Measurements from ENCODE around the gene EYS.
"Not testable (repeated sequence)": the region's sequence is repeated elsewhere in the genome, so short reads cannot be mapped to it uniquely, and the experiment has no call there.

Gene EYS

DNA sequence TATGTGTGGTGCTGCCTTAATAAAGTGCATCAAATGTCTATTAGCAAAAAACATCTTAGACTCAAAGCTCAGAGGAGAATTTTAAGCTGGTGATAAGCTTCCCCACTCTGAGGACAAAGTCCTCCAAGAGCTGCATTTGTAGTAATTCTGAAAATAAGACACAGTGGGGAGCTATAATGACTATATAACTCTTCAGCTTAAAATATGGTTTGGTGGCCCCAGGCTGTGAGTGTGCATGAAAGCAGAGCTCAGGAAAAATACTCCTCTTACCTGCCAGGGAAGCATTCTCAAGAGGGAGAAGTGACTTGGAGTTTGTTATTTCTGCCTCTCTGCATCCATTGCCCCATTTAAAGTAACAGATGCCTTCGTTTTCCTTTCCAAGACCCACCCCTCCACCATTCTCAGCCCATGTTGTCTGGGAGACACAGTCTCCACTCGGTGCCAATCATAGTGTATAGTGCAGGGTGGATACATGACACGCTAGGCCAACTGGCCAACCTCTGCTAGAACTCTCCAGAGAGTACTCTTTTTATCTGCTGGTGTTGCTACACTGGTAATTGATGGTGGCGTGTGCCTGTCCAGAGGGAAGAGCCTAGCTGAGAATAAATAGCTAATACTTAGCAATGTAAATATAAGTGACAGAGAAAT, 1842.2 kb downstream of the EYS start:
- DNase-seq (ENCODE audit: low read depth in 2 of 2, low spot score in 1 of 2), result no peak

DNA sequence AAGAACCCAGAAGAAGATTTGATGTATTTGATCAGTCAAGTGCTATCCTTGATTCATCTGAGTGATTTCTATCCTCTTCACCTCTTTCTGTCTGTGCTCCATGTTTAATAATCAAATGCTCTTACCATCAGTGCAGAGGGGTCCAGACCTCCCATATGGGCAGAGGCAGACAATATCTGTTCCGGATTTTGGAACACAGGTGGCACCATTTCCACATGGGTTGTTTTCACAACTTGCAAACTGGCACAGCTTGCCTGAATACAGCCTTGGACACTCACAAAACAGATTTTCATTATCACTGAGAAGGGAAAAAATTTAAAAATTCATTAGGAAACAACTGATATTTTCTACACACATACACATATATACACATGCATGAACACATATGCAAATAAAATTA, 1843.0 kb downstream of the EYS start:
- DNase-seq (ENCODE audit: low read depth in 2 of 2, low spot score in 1 of 2), result no peak

- no peak for DNase-seq (ENCODE audit: low read depth in 2 of 2, low spot score in 1 of 2)
These were observed 1844.4 kb downstream of the EYS start for GRCh38 chr6:63862486-63863198.

DNA sequence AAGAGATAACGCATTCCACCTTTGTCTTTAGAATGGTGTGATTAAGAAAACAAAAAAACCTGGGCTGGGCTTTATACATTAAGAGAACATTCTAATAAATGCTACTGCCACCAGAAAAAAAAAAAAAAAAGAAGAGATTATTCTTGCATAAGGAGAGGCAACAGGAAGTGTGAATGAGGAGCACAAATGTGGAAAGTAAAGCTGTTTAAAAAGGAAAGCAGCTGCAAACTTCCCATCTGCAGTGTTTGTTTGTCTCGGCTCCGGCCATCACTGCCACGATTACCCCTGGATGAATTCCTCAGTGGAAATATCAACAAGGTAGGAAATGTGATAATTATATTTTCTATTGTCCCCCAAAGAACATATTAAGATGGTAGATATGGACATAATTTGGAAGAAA, 1847.5 kb downstream of the EYS start:
- no peak for DNase-seq (ENCODE audit: low read depth in 2 of 2, low spot score in 1 of 2)

DNA sequence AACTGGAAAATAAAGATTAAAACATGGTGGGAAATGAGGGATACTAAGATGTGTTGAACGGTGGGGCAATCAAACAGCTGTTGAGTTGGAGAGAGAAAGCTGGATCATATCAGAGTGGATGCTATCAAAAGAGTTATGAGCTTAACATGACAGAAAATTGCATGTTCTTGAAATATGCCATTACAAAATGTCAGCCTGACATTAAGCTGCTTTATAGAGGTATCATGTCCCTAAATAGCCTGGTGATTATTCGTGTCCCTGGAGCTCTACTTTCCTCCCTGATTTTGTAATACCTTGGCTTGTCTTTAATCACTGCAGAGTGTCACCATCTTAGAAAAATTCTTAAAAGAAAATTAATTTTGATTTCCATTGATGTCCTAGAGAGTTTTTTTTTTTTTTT, 1848.3 kb downstream of the EYS start:
- DNase-seq (ENCODE audit: low read depth in 2 of 2, low spot score in 1 of 2), result no peak

GRCh38 chr6:63856271-63856670, 1850.8 kb downstream of the EYS start:
- DNase-seq (ENCODE audit: low read depth in 2 of 2, low spot score in 1 of 2), result no peak

- no peak for DNase-seq (ENCODE audit: low read depth in 2 of 2, low spot score in 1 of 2)
These were observed 1862.7 kb downstream of the EYS start for GRCh38 chr6:63844287-63844686.

- DNase-seq (ENCODE audit: low read depth in 2 of 2, low spot score in 1 of 2), result no peak
These were observed 1867.5 kb downstream of the EYS start for GRCh38 chr6:63839485-63839884.

GRCh38 chr6:63828678-63829077, 1878.3 kb downstream of the EYS start:
- DNase-seq (ENCODE audit: low read depth in 2 of 2, low spot score in 1 of 2), result not testable (repeated sequence)

DNA sequence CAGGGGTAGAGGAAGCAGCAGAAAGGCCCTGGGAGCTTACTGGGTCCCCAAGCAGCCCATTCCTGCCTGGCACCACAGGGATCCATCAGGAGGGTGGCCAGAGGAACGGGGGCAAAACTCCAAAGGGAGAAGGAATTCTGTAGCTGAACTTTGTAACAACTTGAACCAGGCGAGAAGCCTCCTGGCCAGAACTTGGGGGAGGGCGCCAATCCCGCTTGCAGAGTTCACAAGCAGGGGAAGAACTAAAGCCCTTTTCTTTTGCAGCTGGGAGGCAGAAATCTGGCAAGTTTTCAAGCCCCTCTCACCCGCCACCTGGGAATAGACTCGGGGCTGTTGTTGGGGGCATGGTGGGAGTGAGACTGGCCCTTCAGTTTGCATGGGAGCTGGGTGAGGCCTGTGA, 1882.3 kb downstream of the EYS start:
- no peak for DNase-seq (ENCODE audit: low read depth in 2 of 2, low spot score in 1 of 2)

- DNase-seq (ENCODE audit: low read depth in 2 of 2, low spot score in 1 of 2), result no peak
These were observed 1885.6 kb downstream of the EYS start for GRCh38 chr6:63821442-63821841.

DNA sequence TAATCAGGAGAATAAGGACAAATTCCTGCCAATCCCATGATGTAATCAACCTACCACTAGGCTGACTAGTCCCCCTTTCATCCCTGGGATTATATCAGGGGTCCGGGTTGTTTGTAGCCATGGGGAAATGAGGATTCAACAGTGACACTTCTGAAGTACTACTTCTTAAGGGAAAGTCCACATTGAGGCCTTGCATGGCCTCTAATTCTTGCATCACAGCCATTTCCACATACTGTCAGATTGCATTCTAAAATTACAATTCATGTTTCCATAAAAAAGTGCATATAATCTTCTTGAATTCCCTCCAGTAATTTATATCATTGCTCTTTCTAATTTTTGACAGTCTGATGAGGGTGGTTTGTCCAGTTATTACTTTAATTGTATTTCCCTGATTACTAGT, 1887.2 kb downstream of the EYS start:
- no peak for DNase-seq (ENCODE audit: low read depth in 2 of 2, low spot score in 1 of 2)

- DNase-seq (ENCODE audit: low read depth in 2 of 2, low spot score in 1 of 2), result no peak
These were observed 1889.5 kb downstream of the EYS start for GRCh38 chr6:63817492-63818050.

GRCh38 chr6:63816982-63817436, 1890.0 kb downstream of the EYS start:
- DNase-seq (ENCODE audit: low read depth in 2 of 2, low spot score in 1 of 2), result no peak

- DNase-seq (ENCODE audit: low read depth in 2 of 2, low spot score in 1 of 2), result no peak
These were observed 1890.5 kb downstream of the EYS start for GRCh38 chr6:63816401-63816981.

DNA sequence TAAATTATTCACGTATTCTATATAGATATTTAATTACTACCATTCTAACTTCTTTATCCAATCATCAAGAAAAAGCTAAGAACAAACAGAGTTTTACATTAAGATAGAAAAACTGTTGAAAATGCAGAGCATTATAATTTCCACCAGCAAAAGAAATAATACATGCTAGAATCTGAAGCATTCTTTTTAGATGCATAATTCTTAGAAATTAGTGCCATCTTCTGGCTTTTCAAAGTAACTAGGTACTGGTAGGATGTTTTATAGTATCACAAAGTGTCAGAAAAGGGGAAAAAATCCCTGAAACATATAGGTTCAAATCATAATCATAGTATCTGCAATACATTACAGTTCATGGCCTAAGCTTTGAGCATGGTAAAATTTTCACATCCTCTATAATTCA, 1892.6 kb downstream of the EYS start:
- DNase-seq (ENCODE audit: low read depth in 2 of 2, low spot score in 1 of 2), result no peak

GRCh38 chr6:63813566-63814120, 1893.4 kb downstream of the EYS start:
- no peak for DNase-seq (ENCODE audit: low read depth in 2 of 2, low spot score in 1 of 2)

DNA sequence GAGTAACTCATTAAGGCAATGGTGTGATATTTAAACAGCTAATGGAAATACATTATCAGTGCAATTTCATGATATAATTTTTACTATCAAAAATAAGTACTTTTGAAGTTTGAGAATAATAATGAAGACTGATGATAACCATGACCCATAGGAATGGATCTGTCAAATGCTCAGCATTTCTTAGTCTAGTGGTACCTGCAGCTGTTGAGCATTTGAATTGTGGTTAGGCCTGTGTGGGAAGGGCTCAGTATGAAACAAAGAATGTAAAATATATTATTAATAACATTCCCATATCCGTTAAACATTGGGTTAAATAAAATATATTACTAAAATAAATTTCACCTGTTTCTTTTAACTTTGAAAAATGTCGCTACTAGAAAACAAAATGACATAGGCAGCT, 1898.5 kb downstream of the EYS start:
- no peak for DNase-seq (ENCODE audit: low read depth in 2 of 2, low spot score in 1 of 2)

DNA sequence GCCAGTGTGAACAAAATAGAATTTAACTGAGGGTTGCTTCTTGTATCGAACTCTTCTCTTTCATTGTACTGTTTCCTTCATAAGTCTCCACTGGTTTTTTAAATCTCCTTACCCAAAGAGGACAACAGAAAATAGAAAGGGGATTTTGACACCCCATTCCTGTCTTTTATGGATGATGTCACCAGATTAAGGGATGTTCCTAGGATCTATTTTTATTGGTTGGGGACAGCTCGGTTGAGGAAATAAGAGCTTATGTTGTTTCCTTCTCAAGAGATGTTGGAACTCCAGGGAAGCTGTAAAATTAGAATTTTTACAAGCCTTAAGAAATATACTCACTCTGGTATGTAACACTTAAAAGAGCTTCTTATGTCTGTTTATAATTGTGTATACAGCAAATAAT, 1900.0 kb downstream of the EYS start:
- no peak for DNase-seq (ENCODE audit: low read depth in 2 of 2, low spot score in 1 of 2)

DNA sequence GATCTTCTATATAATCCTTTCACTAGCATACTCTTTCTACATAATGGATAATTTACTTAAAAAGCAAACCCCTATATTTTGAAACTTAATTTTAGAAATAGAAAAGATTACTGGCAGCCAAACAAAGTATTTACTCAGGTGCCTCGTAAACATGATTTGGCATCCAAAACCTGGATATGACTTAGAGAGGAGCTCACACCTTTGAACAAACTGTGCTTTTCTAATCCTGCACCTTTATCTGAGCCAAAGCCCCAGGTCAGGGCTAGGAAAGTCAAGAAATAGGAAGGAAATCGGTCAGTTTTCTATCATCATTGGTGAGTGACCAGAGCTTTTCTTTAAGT, 1900.5 kb downstream of the EYS start:
- DNase-seq (ENCODE audit: low read depth in 2 of 2, low spot score in 1 of 2), result no peak

- no peak for DNase-seq (ENCODE audit: low read depth in 2 of 2, low spot score in 1 of 2)
These were observed 1901.0 kb downstream of the EYS start for GRCh38 chr6:63805808-63806572.

Measured in stimulated activated CD8-positive, alpha-beta memory T cell treated with anti-CD3 and anti-CD28 coated beads, Interleukin-4, amount 100 ng/mL, for 4 hours (primary cell).